Measurements from ENCODE around the gene SLCO1B3. TPM values are rescaled to one million over a fixed set of nuclear protein-coding genes. Genes with fewer than 3 reads are reported as not detected.

The SLCO1B3 gene
- total and polyA plus RNA-seq, 2 experiments from 2014 or later, result 0.17 TPM; not detected in 1

- DNase-seq (ENCODE audit: low spot score) (no peak), ATAC-seq (no peak)
- H3K27me3 Mint-ChIP-seq (ENCODE audit: insufficient read depth, low read depth, poor library complexity), result no peaks in the 10 kb centered on the region
- peaks cover 3% of the 10 kb centered on the region; the same call in 1 of the 2 replicates for H3K9me2 ChIP-seq (ENCODE audit: insufficient read depth)
- H3K4me3 Mint-ChIP-seq, result no peak overlapping the region
- TF ChIP-seq CREB1 (CRISPR knock-in tag; IDR thresholded peaks at IDR 0.05; ENCODE audit: low read depth) (no peak), ZNF114 (CRISPR knock-in tag; IDR thresholded peaks at IDR 0.05) (no peak), ZNF462 (CRISPR knock-in tag; IDR thresholded peaks at IDR 0.05) (no peak), ZNF331 (CRISPR knock-in tag; IDR thresholded peaks at IDR 0.05; ENCODE audit: low read depth) (no peak), JUNB (IDR thresholded peaks at IDR 0.05; ENCODE audit: unreplicated experiment) (no peak), NANOG (IDR thresholded peaks at IDR 0.05; ENCODE audit: borderline replicate concordance) (no peak), POLR2AphosphoS5 (IDR thresholded peaks at IDR 0.05; ENCODE audit: low read depth) (no peak), CTCF (conservative IDR thresholded peaks at IDR 0.05; ENCODE audit: low read depth in 2 of 2) (no peak), STAT1 (IDR thresholded peaks at IDR 0.05; ENCODE audit: unreplicated experiment) (no peak), EZH2phosphoT487 (IDR thresholded peaks at IDR 0.05; ENCODE audit: unreplicated experiment) (no peak), REST (IDR thresholded peaks at IDR 0.05; ENCODE audit: unreplicated experiment) (no peak), EZH2 (IDR thresholded peaks at IDR 0.05; ENCODE audit: low read depth, unreplicated experiment) (no peak), ETS1 (IDR thresholded peaks at IDR 0.05) (no peak)
- no peak overlapping the region for H3K4me2 ChIP-seq
- H3K4me1 Mint-ChIP-seq, result no peaks in the 10 kb centered on the region
- no peak overlapping the region for H2AFZ ChIP-seq
- H3K36me3 ChIP-seq (ENCODE audit: insufficient read depth), result peaks cover 3% of the 10 kb centered on the region; the same call in 1 of the 2 replicates
- H3K9me3 Mint-ChIP-seq, result peaks cover 33% of the 10 kb centered on the region
- H3K4me3 ChIP-seq, result no peak overlapping the region
- no peaks in the 10 kb centered on the region for H3K4me1 ChIP-seq (ENCODE audit: insufficient read depth)
- no peaks in the 10 kb centered on the region for H3F3A ChIP-seq (replicated peaks; ENCODE audit: low read depth)
- no peaks in the 10 kb centered on the region for H4K20me1 ChIP-seq (replicated peaks; ENCODE audit: insufficient read depth)
- H3K27ac Mint-ChIP-seq, result no peak overlapping the region
- H3K36me3 Mint-ChIP-seq (ENCODE audit: low read depth), result peaks cover 11% of the 10 kb centered on the region; the same call in 2 of the 3 replicates
- no peaks in the 10 kb centered on the region for H3K27me3 ChIP-seq (ENCODE audit: insufficient read depth)
- H3K27ac ChIP-seq (ENCODE audit: low read depth), result no peak overlapping the region
- H3K79me2 ChIP-seq (replicated peaks; ENCODE audit: insufficient read depth), result no peaks in the 10 kb centered on the region
Observed at GRCh38 chr12:20963762-20964161, 153.3 kb downstream of the SLCO1B3 start.

Data from GM23338 (cell line).